RWPE2 (cell line): ENCODE measurements around the gene MED28.

Experiments
- ATAC-seq: fragments of 200-7000 bp; cut with Tn5 transposase; 3 replicates; pipeline ENCODE4 v1.9.1; 2021; ENCODE audit warnings: low read depth
- DNase-seq: peaks from one replicate; pipeline ENCODE4 v3.0.0-alpha.2; 2020; ENCODE audit warnings: low spot score
- H3K27ac ChIP-seq: fragments of 450-650 bp; 2 replicates; pipeline ENCODE4 v1.5.1; 2017; ENCODE audit warnings: mild to moderate bottlenecking; ENCODE audit not compliant: poor library complexity, severe bottlenecking
- H3K27me3 ChIP-seq: fragments of 250-450 bp; sonication (Bioruptor Pico); 2 replicates; pipeline ENCODE4 v1.5.1; 2021; ENCODE audit warnings: mild to moderate bottlenecking, moderate library complexity; ENCODE audit not compliant: insufficient read depth, poor library complexity, severe bottlenecking
- H3K36me3 ChIP-seq: fragments of 250-450 bp; sonication (Bioruptor Pico); 2 replicates; pipeline ENCODE4 v1.5.1; 2020; ENCODE audit warnings: low read depth, mild to moderate bottlenecking, moderate library complexity
- H3K4me1 ChIP-seq: fragments of 250-450 bp; sonication (Bioruptor Pico); 2 replicates; pipeline ENCODE4 v1.5.1; 2021; ENCODE audit warnings: mild to moderate bottlenecking, moderate library complexity; ENCODE audit not compliant: insufficient read depth, poor library complexity, severe bottlenecking
- H3K4me3 ChIP-seq: fragments of 250-450 bp; sonication (Bioruptor Pico); 2 replicates; pipeline ENCODE4 v1.5.1; 2021; ENCODE audit warnings: mild to moderate bottlenecking, moderate library complexity; ENCODE audit not compliant: severe bottlenecking
- H3K9me3 ChIP-seq: fragments of 250-450 bp; sonication (Bioruptor Pico); 2 replicates; pipeline ENCODE4 v1.5.1; 2021; ENCODE audit warnings: mild to moderate bottlenecking, moderate library complexity; ENCODE audit not compliant: severe bottlenecking
- CTCF ChIP-seq: fragments of 450-650 bp; IDR thresholded peaks from one replicate; pipeline ENCODE4 v1.5.1; 2017; ENCODE audit warnings: mild to moderate bottlenecking, moderate library complexity; ENCODE audit not compliant: poor library complexity, severe bottlenecking

The MED28 gene

GRCh38 chr4:17682222-17682566 lies 67.8 kb downstream of the MED28 start:
- DNase-seq, result no peak
- no peak for ATAC-seq

More at GRCh38 chr4:17682222-17682566, 67.8 kb downstream of the MED28 start:
- Histone ChIP-seq H3K4me1 (no peaks in the 10 kb centered on the region), H3K36me3 (no peaks in the 10 kb centered on the region), H3K27me3 (no peaks in the 10 kb centered on the region), H3K27ac (no peak overlapping the region), H3K4me3 (no peak overlapping the region), H3K9me3 (no peaks in the 10 kb centered on the region)
- TF ChIP-seq CTCF, result no peak
